DND-41 (cell line): ENCODE results near the gene LUZP1.

Experiments
- EZH2 ChIP-seq: IDR thresholded peaks from 3 replicates; pipeline ENCODE4 v1.6.1; 2012; ENCODE audit warnings: borderline replicate concordance, low read depth, mild to moderate bottlenecking, moderate library complexity, low read length, inconsistent platforms; ENCODE audit not compliant: severe bottlenecking
- TF ChIP-seq, protein P1 (sequence below): IDR thresholded peaks from 2 replicates; pipeline ENCODE4 v1.5.1; 2012; ENCODE audit warnings: borderline replicate concordance, low read length, moderate library complexity, mild to moderate bottlenecking; ENCODE audit not compliant: poor library complexity, severe bottlenecking; ENCODE audit errors: extremely low read depth

DNA sequence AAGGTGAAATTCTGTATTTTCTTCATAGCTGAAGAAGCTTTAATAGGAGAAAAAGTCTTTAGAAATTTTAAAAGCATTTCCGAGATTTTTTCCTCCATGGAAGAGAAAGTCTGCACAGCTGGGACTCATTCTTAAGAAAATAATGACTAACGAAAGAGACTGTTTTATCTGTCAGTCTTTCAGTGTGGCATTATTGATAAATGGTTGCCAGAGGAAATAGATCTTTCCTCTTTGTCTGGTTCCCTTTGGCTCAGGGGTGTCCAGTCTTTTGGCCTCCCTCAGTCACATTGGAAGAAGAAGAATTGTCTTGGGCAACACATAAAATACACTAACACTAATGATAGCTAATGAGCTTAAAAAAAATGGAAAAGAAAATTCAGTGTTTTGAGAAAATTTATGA lies 99.5 kb downstream of the LUZP1 start:
- TF ChIP-seq, protein P1, sequence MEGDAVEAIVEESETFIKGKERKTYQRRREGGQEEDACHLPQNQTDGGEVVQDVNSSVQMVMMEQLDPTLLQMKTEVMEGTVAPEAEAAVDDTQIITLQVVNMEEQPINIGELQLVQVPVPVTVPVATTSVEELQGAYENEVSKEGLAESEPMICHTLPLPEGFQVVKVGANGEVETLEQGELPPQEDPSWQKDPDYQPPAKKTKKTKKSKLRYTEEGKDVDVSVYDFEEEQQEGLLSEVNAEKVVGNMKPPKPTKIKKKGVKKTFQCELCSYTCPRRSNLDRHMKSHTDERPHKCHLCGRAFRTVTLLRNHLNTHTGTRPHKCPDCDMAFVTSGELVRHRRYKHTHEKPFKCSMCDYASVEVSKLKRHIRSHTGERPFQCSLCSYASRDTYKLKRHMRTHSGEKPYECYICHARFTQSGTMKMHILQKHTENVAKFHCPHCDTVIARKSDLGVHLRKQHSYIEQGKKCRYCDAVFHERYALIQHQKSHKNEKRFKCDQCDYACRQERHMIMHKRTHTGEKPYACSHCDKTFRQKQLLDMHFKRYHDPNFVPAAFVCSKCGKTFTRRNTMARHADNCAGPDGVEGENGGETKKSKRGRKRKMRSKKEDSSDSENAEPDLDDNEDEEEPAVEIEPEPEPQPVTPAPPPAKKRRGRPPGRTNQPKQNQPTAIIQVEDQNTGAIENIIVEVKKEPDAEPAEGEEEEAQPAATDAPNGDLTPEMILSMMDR: no peak
- no peak for TF ChIP-seq EZH2
